Endothelial cell (in vitro differentiated cells): ENCODE data around the gene TFPI2. TPM values are rescaled to one million over a fixed set of nuclear protein-coding genes. Genes with fewer than 3 reads are reported as not detected.

Experiments used
- DNase-seq: peaks from one replicate; pipeline ENCODE4 v3.0.0; 2021; ENCODE audit warnings: low spot score
- H3K27ac Mint-ChIP-seq: one replicate; pipeline ENCODE4 v1.8.0; 2021; ENCODE audit warnings: mixed read lengths, inconsistent platforms; ENCODE audit not compliant: unreplicated experiment
- H3K27me3 Mint-ChIP-seq: one replicate; pipeline ENCODE4 v1.8.0; 2021; ENCODE audit warnings: mild to moderate bottlenecking, moderate library complexity, mixed read lengths, inconsistent platforms; ENCODE audit not compliant: unreplicated experiment
- H3K36me3 Mint-ChIP-seq: one replicate; pipeline ENCODE4 v1.8.0; 2021; ENCODE audit warnings: mild to moderate bottlenecking, low read depth, mixed read lengths, inconsistent platforms; ENCODE audit not compliant: unreplicated experiment
- H3K4me1 Mint-ChIP-seq: one replicate; pipeline ENCODE4 v1.8.0; 2021; ENCODE audit warnings: mild to moderate bottlenecking, mixed read lengths, inconsistent platforms; ENCODE audit not compliant: unreplicated experiment
- H3K4me3 Mint-ChIP-seq: one replicate; pipeline ENCODE4 v1.8.0; 2021; ENCODE audit warnings: mild to moderate bottlenecking, mixed read lengths, inconsistent platforms; ENCODE audit not compliant: unreplicated experiment
- H3K9me3 Mint-ChIP-seq: one replicate; pipeline ENCODE4 v1.8.0; 2021; ENCODE audit warnings: mixed read lengths, inconsistent platforms; ENCODE audit not compliant: unreplicated experiment
- CTCF ChIP-seq: fragments of 200-600 bp; sonication (generic); IDR thresholded peaks from one replicate; pipeline ENCODE4 v1.5.0; 2021; ENCODE audit warnings: antibody characterized with exemption; ENCODE audit not compliant: unreplicated experiment
- long read RNA-seq: library from polyadenylated mRNA; unstranded; transcript quantifications from one replicate; pipeline ENCODE4 v2.0.0, GENCODE V29; 2020; ENCODE audit not compliant: unreplicated experiment
- total RNA-seq: library from RNA; stranded (reverse); fragmentation: NEBNext Ultra II Directional; extraction: Animal tissue kit (Norgen Biotek cat#: 25700); gene quantifications from one replicate; pipeline ENCODE4 v1.2.1, GENCODE V29; 2021; ENCODE audit not compliant: unreplicated experiment

The TFPI2 gene
- total RNA-seq, result 1.9 TPM
- long read RNA-seq, partial matches to known transcripts, result 0 of 1 reads
- long read RNA-seq, other reads (novel, unspliced or antisense), result 0 of 1 reads

GRCh38 chr7:93890464-93891068 is at the start of gene TFPI2:
Gene TFPI2 (minus strand): TSS chr7:93890753. CDS start chr7:93890678, 75 bp downstream.
- no peaks in the 10 kb centered on the region for H3K9me3 Mint-ChIP-seq
- peaks cover 10% of the 10 kb centered on the region for H3K4me1 Mint-ChIP-seq
- H3K4me3 Mint-ChIP-seq, result peak within 1 kb of the TSS; percentile 94
- peaks cover 3% of the 10 kb centered on the region for H3K27me3 Mint-ChIP-seq
- DNase-seq, result peak; percentile 38
- no peak for TF ChIP-seq CTCF
- no peak within 1 kb of the TSS for H3K27ac Mint-ChIP-seq
- peaks cover 5% of the 10 kb centered on the region for H3K36me3 Mint-ChIP-seq

- Mint-ChIP-seq H3K27me3 (peaks cover 8% of the 10 kb centered on the region), H3K9me3 (no peaks in the 10 kb centered on the region), H3K36me3 (peaks cover 6% of the 10 kb centered on the region), H3K4me1 (peaks cover 17% of the 10 kb centered on the region), H3K4me3 (no peak overlapping the region), H3K27ac (no peak overlapping the region)
- no peak for DNase-seq
- TF ChIP-seq CTCF, result no peak
These were observed 47.7 kb upstream of the TFPI2 start for GRCh38 chr7:93938293-93938692.

GRCh38 chr7:93937818-93938217 is 47.3 kb upstream of the TFPI2 start:
- no peak overlapping the region for H3K27ac Mint-ChIP-seq
- TF ChIP-seq CTCF, result no peak
- H3K9me3 Mint-ChIP-seq, result no peaks in the 10 kb centered on the region
- H3K36me3 Mint-ChIP-seq, result peaks cover 6% of the 10 kb centered on the region
- no peak overlapping the region for H3K4me3 Mint-ChIP-seq
- peaks cover 14% of the 10 kb centered on the region for H3K4me1 Mint-ChIP-seq
- DNase-seq, result no peak
- H3K27me3 Mint-ChIP-seq, result peaks cover 8% of the 10 kb centered on the region

- peaks cover 17% of the 10 kb centered on the region for H3K4me1 Mint-ChIP-seq
- DNase-seq, result no peak
- H3K9me3 Mint-ChIP-seq, result no peaks in the 10 kb centered on the region
- H3K36me3 Mint-ChIP-seq, result peaks cover 3% of the 10 kb centered on the region
- no peak for TF ChIP-seq CTCF
- peaks cover 4% of the 10 kb centered on the region for H3K27me3 Mint-ChIP-seq
- H3K4me3 Mint-ChIP-seq, result no peak overlapping the region
- no peak overlapping the region for H3K27ac Mint-ChIP-seq
These were observed 44.5 kb upstream of the TFPI2 start for GRCh38 chr7:93935102-93935501.

GRCh38 chr7:93933156-93933555 is 42.6 kb upstream of the TFPI2 start:
- Mint-ChIP-seq H3K9me3 (no peaks in the 10 kb centered on the region), H3K27ac (no peak overlapping the region), H3K4me1 (peaks cover 11% of the 10 kb centered on the region), H3K27me3 (no peaks in the 10 kb centered on the region), H3K36me3 (peaks cover under 1% of the 10 kb centered on the region), H3K4me3 (no peak overlapping the region)
- TF ChIP-seq CTCF, result no peak
- DNase-seq, result no peak
